Measurements from ENCODE around the gene C3orf52.

DNA sequence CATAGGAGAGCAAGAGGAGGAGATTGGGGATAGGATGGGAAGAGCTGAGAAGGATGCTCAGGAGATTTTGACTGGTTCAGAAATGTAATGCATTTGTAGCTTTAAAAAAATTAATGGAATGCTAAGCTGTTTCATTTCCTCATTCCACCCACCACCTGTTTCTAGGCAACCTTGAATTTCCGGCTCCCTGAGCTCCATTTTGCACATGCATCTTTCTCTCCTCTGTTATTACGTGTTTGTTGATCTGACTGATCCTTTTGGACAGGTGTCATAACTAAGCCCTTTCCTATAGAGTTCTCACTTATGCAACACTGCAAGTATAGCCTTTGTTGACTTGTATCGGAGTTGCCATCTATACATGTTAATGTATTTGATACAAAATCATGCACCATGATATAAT, 47.3 kb upstream of the C3orf52 start:
- TF ChIP-seq, protein P1, sequence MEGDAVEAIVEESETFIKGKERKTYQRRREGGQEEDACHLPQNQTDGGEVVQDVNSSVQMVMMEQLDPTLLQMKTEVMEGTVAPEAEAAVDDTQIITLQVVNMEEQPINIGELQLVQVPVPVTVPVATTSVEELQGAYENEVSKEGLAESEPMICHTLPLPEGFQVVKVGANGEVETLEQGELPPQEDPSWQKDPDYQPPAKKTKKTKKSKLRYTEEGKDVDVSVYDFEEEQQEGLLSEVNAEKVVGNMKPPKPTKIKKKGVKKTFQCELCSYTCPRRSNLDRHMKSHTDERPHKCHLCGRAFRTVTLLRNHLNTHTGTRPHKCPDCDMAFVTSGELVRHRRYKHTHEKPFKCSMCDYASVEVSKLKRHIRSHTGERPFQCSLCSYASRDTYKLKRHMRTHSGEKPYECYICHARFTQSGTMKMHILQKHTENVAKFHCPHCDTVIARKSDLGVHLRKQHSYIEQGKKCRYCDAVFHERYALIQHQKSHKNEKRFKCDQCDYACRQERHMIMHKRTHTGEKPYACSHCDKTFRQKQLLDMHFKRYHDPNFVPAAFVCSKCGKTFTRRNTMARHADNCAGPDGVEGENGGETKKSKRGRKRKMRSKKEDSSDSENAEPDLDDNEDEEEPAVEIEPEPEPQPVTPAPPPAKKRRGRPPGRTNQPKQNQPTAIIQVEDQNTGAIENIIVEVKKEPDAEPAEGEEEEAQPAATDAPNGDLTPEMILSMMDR (IDR thresholded peaks at IDR 0.05) = no peak
- TF ChIP-seq POLR2A (IDR thresholded peaks at IDR 0.05) (no peak), POLR2AphosphoS5 (IDR thresholded peaks at IDR 0.05; ENCODE audit: insufficient read depth in 1 of 2, low read depth in 1 of 2) (no peak)
